MM.1S (cell line): ENCODE data around the gene TGM6.

Source experiments
- DNase-seq: peaks from one replicate; pipeline ENCODE4 v3.0.0-alpha.2; 2015
- H2AFZ ChIP-seq: fragments of 300-600 bp; sonication (generic); 2 replicates; pipeline ENCODE4 v1.6.0; 2016; ENCODE audit warnings: antibody characterized with exemption, low read length
- H3F3A ChIP-seq: fragments of 300-600 bp; sonication (generic); 2 replicates; pipeline ENCODE4 v1.6.1; 2016; ENCODE audit warnings: mild to moderate bottlenecking, antibody characterized with exemption, low read length, moderate library complexity, mixed read lengths; ENCODE audit not compliant: insufficient read depth
- H3K27ac ChIP-seq: fragments of 300-600 bp; sonication (generic); 2 replicates; pipeline ENCODE4 v1.5.1; 2016; ENCODE audit warnings: mild to moderate bottlenecking, low read length
- H3K27me3 ChIP-seq: fragments of 300-600 bp; sonication (generic); replicated peaks from 2 replicates; pipeline ENCODE4 v1.6.0; 2016; ENCODE audit warnings: low read length; ENCODE audit not compliant: insufficient read depth
- H3K36me3 ChIP-seq: fragments of 300-600 bp; sonication (generic); replicated peaks from 2 replicates; pipeline ENCODE4 v1.6.1; 2016; ENCODE audit warnings: mild to moderate bottlenecking, low read length, mixed read lengths; ENCODE audit not compliant: insufficient read depth
- H3K4me1 ChIP-seq: fragments of 300-600 bp; sonication (generic); 2 replicates; pipeline ENCODE4 v1.6.1; 2016; ENCODE audit warnings: low read length, mixed read lengths
- H3K4me2 ChIP-seq: fragments of 300-600 bp; sonication (generic); 2 replicates; pipeline ENCODE4 v1.6.0; 2016; ENCODE audit warnings: low read depth, low read length
- H3K4me3 ChIP-seq: fragments of 300-600 bp; sonication (generic); 2 replicates; pipeline ENCODE4 v1.5.1; 2016; ENCODE audit warnings: low read length, mixed read lengths
- H3K79me2 ChIP-seq: fragments of 300-600 bp; sonication (generic); 2 replicates; pipeline ENCODE4 v1.6.1; 2016; ENCODE audit warnings: mixed run types, low read length, mixed read lengths
- H3K9ac ChIP-seq: fragments of 300-600 bp; sonication (generic); 2 replicates; pipeline ENCODE4 v1.6.1; 2016; ENCODE audit warnings: low read length, mixed read lengths
- H3K9me2 ChIP-seq: fragments of 300-600 bp; sonication (generic); replicated peaks from 2 replicates; pipeline ENCODE4 v1.6.1; 2016; ENCODE audit warnings: mild to moderate bottlenecking, low read length, mixed read lengths; ENCODE audit not compliant: insufficient read depth
- H3K9me3 ChIP-seq: fragments of 300-600 bp; sonication (generic); replicated peaks from 2 replicates; pipeline ENCODE4 v1.6.1; 2016; ENCODE audit warnings: mild to moderate bottlenecking, low read length, mixed read lengths; ENCODE audit not compliant: insufficient read depth
- H4K20me1 ChIP-seq: fragments of 300-600 bp; sonication (generic); 2 replicates; pipeline ENCODE4 v1.6.1; 2016; ENCODE audit warnings: mild to moderate bottlenecking, low read length, moderate library complexity, mixed read lengths; ENCODE audit not compliant: insufficient read depth
- EZH2 ChIP-seq: fragments of 300-600 bp; sonication (generic); optimal IDR thresholded peaks from 2 replicates; pipeline ENCODE3; 2017; ENCODE audit warnings: low read depth, mild to moderate bottlenecking, antibody characterized with exemption, low read length, mixed read lengths
- EZH2phosphoT487 ChIP-seq: fragments of 300-600 bp; sonication (generic); IDR thresholded peaks from 2 replicates; pipeline ENCODE4 v1.6.1; 2018; ENCODE audit warnings: antibody characterized with exemption, low read length
- TF ChIP-seq, protein P1 (sequence below): fragments of 300-600 bp; sonication (generic); IDR thresholded peaks from 2 replicates; pipeline ENCODE4 v1.5.1; 2016; ENCODE audit warnings: antibody characterized with exemption, low read length, mixed read lengths

Gene TGM6

DNA sequence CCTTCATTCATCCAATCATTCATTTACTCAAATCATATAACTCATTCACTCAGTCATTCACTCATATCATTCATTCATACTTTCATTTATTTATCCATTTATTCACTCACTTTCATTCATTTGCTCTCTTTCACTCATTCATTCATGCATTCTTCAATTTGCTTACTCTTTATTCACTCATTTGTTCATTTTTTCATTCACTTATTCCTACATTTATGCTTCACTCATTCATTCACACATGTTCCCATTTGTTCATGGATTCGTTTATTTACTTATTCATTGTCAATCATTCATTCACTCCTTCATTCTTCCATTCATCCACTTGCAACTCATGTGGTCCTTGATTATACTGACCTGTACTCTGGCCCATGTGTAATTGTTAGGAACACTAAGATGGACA lies 50.5 kb downstream of the TGM6 start:
- no peaks in the 10 kb centered on the region for H3K36me3 ChIP-seq
- H3K4me1 ChIP-seq = no peaks in the 10 kb centered on the region
- no peaks in the 10 kb centered on the region for H4K20me1 ChIP-seq
- no peak overlapping the region for H2AFZ ChIP-seq
- H3K27ac ChIP-seq = no peak overlapping the region
- H3K9me2 ChIP-seq = no peaks in the 10 kb centered on the region
- no peaks in the 10 kb centered on the region for H3K79me2 ChIP-seq
- H3K4me2 ChIP-seq = no peak overlapping the region
- no peaks in the 10 kb centered on the region for H3F3A ChIP-seq
- no peaks in the 10 kb centered on the region for H3K9me3 ChIP-seq
- TF ChIP-seq EZH2phosphoT487 (no peak), EZH2 (no peak)
- TF ChIP-seq, protein P1, sequence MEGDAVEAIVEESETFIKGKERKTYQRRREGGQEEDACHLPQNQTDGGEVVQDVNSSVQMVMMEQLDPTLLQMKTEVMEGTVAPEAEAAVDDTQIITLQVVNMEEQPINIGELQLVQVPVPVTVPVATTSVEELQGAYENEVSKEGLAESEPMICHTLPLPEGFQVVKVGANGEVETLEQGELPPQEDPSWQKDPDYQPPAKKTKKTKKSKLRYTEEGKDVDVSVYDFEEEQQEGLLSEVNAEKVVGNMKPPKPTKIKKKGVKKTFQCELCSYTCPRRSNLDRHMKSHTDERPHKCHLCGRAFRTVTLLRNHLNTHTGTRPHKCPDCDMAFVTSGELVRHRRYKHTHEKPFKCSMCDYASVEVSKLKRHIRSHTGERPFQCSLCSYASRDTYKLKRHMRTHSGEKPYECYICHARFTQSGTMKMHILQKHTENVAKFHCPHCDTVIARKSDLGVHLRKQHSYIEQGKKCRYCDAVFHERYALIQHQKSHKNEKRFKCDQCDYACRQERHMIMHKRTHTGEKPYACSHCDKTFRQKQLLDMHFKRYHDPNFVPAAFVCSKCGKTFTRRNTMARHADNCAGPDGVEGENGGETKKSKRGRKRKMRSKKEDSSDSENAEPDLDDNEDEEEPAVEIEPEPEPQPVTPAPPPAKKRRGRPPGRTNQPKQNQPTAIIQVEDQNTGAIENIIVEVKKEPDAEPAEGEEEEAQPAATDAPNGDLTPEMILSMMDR = no peak
- no peak overlapping the region for H3K4me3 ChIP-seq
- DNase-seq = no peak
- H3K9ac ChIP-seq = no peak overlapping the region
- H3K27me3 ChIP-seq = no peaks in the 10 kb centered on the region

DNA sequence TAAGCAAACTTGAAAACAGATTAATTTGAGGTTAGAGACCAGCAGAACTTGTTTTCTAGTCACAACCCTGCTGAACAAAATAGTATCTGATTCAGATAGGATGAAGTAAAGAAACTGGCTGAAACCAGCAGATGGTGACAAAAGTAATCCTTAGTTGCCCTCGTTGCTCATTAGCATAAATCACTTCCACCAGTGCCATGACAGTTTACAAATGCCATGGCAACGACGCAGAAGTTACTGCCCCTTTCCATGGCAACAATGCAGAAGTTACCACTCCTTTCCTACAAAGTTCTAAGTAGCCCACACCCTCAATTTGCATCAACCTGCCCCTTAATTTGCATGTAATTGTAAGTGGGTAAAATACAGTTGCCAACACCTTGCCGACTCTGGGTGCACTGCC lies 66.1 kb downstream of the TGM6 start:
- Histone ChIP-seq H3K4me2 (no peak overlapping the region), H3K27me3 (no peaks in the 10 kb centered on the region)
- DNase-seq = no peak

DNA sequence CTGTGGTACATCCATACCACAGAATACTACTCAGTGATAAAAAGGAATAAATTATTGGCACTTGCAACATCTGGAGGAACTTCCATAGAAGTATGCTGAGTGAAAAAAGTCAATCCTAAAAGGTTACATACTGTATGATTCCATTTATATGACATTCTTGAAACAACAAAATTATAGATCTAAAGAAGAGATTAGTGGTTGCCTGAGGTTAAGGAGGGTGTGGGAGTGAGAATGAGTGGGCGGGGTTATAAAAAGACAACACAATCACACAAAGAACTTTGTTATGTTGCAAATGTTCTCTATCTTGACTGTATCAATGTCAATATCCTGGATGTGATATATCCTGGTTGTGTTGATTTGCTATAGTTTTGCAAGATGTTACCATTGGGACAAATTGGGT lies 68.7 kb downstream of the TGM6 start:
- H3K9ac ChIP-seq = no peak overlapping the region

More for the DNA sequence above, 66.1 kb downstream of the TGM6 start:
- no peaks in the 10 kb centered on the region for H3K4me1 ChIP-seq
- no peak overlapping the region for H2AFZ ChIP-seq
- no peaks in the 10 kb centered on the region for H3F3A ChIP-seq
- H3K36me3 ChIP-seq = no peaks in the 10 kb centered on the region
- no peaks in the 10 kb centered on the region for H3K9me2 ChIP-seq
- H3K9me3 ChIP-seq = no peaks in the 10 kb centered on the region
- H4K20me1 ChIP-seq = no peaks in the 10 kb centered on the region
- H3K27ac ChIP-seq = no peak overlapping the region
- TF ChIP-seq, protein P1 = no peak
- TF ChIP-seq EZH2phosphoT487 (no peak), EZH2 (no peak)
- H3K79me2 ChIP-seq = no peaks in the 10 kb centered on the region
- H3K4me3 ChIP-seq = no peak overlapping the region
- H3K9ac ChIP-seq = no peak overlapping the region

More for the DNA sequence above, 68.7 kb downstream of the TGM6 start:
- Histone ChIP-seq H3F3A (no peaks in the 10 kb centered on the region), H3K9me2 (no peaks in the 10 kb centered on the region), H3K27ac (no peak overlapping the region), H3K27me3 (no peaks in the 10 kb centered on the region), H2AFZ (no peak overlapping the region), H4K20me1 (no peaks in the 10 kb centered on the region), H3K4me1 (no peaks in the 10 kb centered on the region), H3K79me2 (no peaks in the 10 kb centered on the region), H3K4me2 (no peak overlapping the region), H3K9me3 (no peaks in the 10 kb centered on the region), H3K36me3 (no peaks in the 10 kb centered on the region), H3K4me3 (no peak overlapping the region)
- DNase-seq = no peak
- TF ChIP-seq, protein P1 = no peak
- TF ChIP-seq EZH2 (no peak), EZH2phosphoT487 (no peak)
